ENCODE data around the gene ZBTB34. TPM values are rescaled to one million over a fixed set of nuclear protein-coding genes. Genes with fewer than 3 reads are reported as not detected.

ZBTB34 gene
- total RNA-seq, 1 donor from 2014 or later: 6.3 TPM

DNA sequence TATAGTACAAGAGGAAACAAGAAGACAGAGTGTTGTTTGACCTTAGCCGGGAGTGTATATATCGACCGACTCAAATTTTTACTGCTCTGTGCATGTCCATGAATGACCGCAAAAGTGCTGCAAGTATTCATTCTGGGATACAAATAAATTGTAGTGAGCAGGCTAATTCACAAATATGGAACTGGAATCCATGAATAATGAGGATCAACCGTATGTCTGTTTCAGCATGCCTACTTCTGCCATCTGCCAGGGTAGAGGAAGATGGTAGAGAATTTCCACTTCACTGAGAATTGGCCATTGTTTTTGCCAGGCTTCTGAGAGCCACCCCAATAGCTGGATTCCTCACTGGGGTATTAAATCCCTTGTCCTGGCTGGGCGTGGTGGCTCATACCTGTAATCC is 45.7 kb downstream of the ZBTB34 start:
- ATAC-seq (no peak), DNase-seq (ENCODE audit: missing footprints) (no peak)
- intact Hi-C loops (cut with DNase I): no loop called here

DNA sequence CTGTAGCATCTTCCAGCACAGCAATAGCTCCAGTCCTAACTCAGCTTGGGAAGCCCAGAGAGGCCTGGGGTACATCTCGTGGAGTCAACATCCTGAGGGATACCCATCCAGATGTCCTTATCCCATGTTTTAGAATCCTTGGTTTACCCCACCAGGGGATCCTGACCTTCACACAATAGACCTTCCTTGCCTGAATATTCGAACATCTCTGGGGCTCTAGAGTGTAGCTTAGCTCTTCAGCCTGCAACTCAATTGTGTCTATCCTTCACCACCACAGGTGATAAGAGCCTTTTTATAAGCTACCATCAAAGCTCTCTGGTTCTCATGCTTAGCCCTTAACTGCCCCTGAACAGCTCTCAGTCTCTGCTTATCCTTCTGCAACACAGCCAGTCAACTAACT is 46.6 kb downstream of the ZBTB34 start:
- DNase-seq (ENCODE audit: missing footprints) (no peak), ATAC-seq (no peak)
- intact Hi-C loops (cut with DNase I): no loop called here

DNA sequence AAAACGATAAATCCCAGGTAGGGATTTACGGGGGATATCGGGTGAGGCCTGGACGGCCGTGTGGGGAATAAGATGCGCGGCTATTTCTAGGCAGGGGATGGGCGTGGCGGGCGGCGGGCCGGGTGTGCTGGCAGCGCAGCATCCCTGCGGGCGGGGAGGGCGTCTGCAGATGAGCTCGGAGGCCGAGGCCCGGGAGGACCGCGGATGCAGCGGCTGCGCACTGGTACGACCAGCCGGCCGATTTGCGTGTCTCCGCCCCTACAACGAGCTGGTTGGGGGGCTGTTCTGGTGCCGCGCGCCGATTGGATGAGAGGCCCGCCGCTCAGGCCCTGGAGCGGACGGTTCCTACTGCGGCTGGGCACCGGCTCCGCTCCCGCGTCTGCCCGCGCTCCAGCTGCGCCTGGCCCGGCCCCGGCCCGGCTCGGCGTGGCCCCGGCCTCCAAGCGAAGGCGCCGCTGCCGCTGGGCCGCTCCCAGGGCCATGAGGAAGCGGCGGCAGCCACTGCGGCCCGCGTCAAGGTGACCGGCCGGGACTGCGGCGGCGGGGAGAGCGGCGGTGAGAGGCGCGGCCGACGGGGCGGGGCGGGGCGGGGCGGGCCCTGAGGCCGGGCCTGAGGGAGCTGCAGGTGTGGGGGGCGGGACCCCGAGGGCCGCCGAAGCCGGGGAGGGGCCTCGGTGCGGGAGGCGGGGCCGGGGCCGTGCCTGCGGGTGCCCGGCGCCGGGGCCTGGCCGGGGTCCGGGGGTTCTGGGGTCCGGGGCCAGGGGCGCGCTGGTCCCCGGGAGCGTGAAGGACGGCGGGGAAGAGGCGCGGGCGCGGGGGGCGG is 54.2 kb downstream of the ZBTB34 start, which contains the start of gene RALGPS1:
TSS of gene RALGPS1 (plus strand) at position 325 of the 823 bp plus-strand sequence. CDS start 47,508 bp downstream, outside the sequence.
- peak; percentile 99 for ATAC-seq
- intact Hi-C loops (cut with DNase I): loop anchor here (5.0 kb wide), 1 partner anchor 52 kb away; the partner anchor contains the start of gene ZBTB34
- DNase-seq (ENCODE audit: missing footprints): peak; percentile 98

DNA sequence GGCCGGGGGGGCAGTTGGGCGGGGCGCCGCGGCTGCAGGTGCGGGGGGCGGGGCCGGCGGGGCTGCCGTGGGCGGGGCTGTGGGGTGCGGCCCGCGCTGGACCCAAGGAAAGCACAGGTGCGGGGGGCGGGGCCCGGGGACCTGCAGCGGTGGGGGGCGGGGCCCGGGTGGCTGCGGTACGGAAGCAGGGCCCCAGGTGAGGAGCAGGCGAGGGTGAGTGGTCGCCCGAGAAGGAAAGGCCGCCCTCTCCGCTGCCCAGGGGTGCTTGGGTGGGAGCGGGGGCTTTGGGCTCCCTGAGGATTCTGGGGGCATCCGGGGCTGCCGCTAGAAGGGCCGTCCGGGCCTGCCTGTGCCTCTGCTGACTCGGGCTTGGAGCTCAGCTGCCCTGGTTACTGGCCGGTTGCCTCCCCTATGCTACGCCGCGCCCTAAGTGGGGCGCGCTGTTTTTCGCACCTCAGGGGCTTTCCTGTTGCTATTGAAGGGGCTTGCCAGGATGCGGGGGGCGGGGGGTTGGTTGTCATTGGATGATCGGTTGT is 54.9 kb downstream of the ZBTB34 start:
- no peak for ATAC-seq
- intact Hi-C loops (cut with DNase I): no loop called here
- peak; percentile 77 for DNase-seq (ENCODE audit: missing footprints)

DNA sequence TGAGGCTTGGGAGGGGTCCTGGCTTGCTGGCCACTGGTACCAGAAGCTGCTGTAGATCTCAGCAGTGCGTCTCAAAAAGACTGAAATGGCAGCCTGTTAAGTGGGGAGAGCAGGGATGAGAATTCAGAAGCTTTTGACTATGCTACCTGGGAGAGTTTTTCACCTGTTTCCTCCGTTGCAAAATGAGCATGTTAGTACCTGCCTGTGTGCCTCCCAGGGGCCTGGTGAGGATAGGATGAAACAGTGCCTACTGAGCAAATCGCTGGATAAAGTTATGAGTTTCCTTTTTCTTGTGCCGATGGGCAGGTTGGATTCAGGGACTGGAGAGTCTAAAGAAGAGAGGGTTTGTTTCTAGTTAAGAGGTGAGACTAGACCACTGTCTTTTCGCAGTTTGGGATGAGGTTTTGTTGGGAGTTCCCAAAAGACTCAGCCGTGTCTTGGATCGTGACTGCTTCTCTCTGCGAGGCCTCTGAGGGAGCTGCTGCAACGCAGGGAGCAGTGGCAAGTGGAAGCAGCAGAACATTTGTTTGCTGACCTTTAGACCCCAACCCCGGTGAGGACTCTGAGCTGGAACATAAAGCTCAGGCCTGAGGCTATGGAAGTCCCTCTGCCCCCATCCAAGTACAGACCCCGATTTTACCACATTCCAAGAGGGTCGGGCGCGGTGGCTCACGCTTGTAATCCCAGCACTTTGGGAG is 55.6 kb downstream of the ZBTB34 start:
- DNase-seq (ENCODE audit: missing footprints): no peak
- intact Hi-C loops (cut with DNase I): no loop called here
- no peak for ATAC-seq

DNA sequence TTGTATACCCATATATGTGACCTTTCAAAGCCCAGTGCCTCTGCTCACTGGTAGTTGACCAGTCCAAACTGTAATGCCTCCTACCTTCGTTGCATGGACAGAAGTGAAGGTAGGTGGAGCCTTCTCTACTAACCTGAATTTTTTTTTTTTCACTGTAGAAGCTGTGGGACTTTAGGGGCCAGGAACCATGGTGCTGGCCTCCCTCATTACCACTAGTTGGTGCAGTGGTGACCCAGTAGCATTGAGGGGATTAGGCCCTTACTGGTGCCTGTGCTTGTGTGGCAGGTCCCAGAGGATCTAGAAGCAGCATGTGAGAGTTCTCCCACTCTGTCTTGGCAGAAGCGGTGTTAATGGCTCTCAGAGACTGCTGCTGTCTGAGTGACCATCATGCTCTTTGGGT is 56.5 kb downstream of the ZBTB34 start:
- DNase-seq (ENCODE audit: missing footprints) (no peak), ATAC-seq (no peak)
- intact Hi-C loops (cut with DNase I): no loop called here

DNA sequence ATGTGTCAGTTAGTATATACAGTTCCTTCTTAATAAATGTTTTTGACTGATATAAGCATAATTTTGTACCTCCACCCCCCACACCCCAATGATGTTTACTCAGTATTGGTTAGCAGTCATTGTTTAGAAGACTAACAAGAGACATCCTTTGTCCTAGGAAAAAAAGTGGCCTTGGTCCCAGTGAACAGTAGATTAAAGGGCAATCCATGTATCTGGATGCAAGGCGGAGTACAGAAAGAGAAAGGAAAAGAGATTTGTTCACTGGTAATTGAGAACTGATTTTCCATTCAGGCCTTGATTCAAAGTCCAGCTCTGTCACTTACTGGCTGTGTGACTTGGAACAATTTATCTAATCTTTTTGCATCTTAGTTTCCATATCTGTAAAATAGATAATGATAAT is 58.8 kb downstream of the ZBTB34 start:
- no peak for DNase-seq (ENCODE audit: missing footprints)
- ATAC-seq: no peak
- intact Hi-C loops (cut with DNase I): no loop called here

DNA sequence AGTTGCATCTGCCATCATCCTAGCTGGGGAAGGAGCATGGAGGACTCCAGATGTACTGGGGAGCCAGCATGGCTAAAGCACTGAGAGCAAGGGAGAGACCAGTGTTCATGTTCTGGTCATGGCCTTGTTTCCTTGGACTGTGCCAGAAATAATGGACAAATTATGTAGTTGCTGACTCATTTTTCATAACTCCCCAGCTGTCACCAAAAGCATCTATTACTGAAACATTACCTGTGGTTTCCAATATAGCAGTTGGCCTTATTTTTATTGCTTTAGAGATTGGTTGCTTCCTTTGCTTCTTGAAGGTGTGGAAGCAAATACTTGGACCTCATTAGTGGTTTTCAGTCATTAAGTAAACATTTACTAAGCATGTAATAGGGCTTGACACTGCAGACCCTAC is 65.4 kb downstream of the ZBTB34 start:
- no peak for DNase-seq (ENCODE audit: missing footprints)
- ATAC-seq: no peak
- intact Hi-C loops (cut with DNase I): no loop called here

DNA sequence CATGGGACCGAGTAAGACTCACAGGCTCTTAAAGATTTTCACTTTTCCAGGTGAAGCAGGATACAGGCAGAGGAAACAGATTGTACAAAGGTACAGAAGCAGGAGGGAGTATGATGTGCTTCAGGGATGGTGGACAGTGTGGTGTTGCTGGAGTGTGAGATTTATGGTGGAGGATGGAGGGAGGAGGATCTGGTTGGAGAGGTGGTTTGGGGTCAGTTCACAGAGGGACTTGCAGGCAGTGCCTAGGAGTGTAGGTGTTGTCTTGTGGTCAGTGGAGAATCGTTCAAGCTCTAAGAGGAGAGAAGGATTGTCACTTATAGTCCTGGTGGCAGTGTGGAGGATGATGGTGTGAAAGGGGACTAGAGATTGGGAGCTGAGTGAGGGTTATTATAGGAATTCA is 65.9 kb downstream of the ZBTB34 start:
- intact Hi-C loops (cut with DNase I): no loop called here
- DNase-seq (ENCODE audit: missing footprints): no peak
- no peak for ATAC-seq

DNA sequence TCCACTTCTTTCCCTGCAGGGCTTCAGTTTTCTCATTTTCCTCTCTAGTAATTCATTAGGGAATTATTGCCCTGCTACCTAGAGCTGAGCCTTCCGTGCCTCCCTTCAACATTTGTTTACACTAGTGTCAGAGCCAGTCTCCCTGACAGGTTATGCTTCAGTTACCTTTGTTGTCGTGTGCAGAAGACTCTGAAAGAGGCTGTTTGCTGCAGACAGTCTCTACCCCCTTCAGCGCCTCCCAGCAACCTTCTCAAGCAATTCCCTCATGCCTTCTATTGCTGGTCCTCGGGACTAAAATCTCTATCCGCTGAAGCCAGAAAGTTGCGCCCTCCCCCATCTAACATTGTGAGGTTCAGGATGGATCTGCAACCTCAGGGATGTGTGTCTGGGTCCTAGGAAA is 67.0 kb downstream of the ZBTB34 start:
- no peak for ATAC-seq
- intact Hi-C loops (cut with DNase I): no loop called here
- DNase-seq (ENCODE audit: missing footprints): no peak

DNA sequence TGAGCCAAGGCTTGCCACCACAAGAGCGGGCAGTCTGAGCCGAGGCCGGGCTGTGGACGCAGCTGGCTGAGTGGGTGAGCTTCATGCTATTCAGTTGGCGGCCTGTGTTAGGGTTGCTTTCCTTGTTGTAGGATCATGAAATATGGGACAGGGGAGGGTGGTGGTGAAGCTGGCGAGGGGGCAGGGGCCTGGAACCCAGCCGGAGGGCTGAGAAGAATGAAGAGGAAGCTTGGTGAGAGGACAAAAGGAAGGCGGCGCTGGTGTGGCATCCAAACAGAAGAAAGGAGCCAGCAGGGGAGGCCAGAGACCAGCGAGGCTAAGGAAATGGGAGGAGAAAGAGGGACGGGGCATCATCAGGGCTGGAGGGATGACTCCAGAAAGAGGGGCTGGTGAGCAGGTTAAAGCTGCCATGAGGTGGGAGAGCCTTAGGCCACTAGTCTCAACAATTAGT is 72.5 kb downstream of the ZBTB34 start:
- ATAC-seq: no peak
- intact Hi-C loops (cut with DNase I): no loop called here
- DNase-seq (ENCODE audit: missing footprints): no peak

DNA sequence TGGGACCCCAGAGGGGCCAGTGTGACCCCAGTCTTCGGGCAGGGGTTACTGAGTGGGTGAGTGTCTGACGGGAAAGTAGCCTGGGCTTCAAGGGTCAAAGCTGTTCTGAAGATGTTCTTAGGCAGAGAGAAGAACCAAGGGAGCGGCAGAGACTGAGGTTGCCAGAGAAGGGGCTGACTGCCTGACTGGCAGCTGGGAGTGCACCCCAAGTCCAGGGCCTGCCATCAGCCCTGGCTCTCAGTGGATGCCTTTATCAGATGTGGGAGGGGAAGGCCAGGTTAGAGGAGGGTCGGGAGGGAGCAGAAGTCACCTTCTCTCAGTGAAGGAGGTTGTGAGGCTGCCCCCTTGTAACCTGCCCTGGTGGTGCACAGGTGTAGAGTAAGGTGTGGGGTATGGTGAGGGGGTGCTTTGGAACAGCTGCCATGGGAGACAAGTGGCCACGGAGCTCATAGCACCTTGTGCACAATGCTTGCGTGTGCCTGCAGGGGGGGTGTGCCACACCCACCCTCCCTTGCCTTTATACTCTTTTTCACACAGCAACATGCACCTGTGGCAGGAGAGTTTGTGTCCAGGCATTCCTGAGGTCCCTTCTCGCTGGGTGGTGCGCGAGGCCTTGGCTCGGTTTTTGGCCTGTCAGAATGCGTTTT is 73.0 kb downstream of the ZBTB34 start:
- intact Hi-C loops (cut with DNase I): no loop called here

DNA sequence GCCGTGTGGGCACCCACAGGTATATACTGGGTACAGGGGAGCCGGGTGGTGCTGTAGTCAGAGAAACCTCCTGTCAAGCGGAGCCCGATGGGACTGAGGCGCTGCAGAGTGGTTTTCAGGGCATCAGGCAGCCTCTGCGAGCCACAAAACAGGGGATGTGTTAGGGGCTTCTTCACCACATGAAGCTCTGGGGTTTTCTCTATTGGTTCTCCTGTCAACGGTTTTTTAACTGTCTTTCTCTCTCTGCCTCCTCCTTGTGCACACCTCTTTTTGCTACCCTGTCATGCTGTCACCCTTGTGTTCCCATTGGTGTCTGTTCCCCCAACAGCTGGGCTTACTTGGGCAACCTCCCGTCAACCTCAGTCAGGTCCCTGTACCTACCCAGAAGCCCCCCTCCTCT is 74.0 kb downstream of the ZBTB34 start:
- ATAC-seq (no peak), DNase-seq (ENCODE audit: missing footprints) (no peak)
- intact Hi-C loops (cut with DNase I): no loop called here

More for the DNA sequence above, 73.0 kb downstream of the ZBTB34 start:
- DNase-seq (ENCODE audit: missing footprints) (no peak), ATAC-seq (no peak)

Other genes starting within 250 kb of the ZBTB34 start
- 1.2 TPM for gene LMX1B, start 246.7 kb upstream of the ZBTB34 start, total RNA-seq
- 35.1 TPM for gene ZBTB43, start 55.6 kb upstream of the ZBTB34 start, total RNA-seq
- 15.3 TPM for gene RALGPS1, start 54.1 kb downstream of the ZBTB34 start, total RNA-seq

Measured in Right ventricle myocardium inferior (tissue), 1 donor.